Fibroblast of skin of left quadriceps (primary cell): ENCODE data around the gene KLK7.

Source experiments
- DNase-seq, 2 experiments: peaks; one replicate each; pipeline ENCODE4 v3.0.0-alpha.2; 2013; ENCODE audit warnings: low read depth in 2 of 2

Gene KLK7

DNA sequence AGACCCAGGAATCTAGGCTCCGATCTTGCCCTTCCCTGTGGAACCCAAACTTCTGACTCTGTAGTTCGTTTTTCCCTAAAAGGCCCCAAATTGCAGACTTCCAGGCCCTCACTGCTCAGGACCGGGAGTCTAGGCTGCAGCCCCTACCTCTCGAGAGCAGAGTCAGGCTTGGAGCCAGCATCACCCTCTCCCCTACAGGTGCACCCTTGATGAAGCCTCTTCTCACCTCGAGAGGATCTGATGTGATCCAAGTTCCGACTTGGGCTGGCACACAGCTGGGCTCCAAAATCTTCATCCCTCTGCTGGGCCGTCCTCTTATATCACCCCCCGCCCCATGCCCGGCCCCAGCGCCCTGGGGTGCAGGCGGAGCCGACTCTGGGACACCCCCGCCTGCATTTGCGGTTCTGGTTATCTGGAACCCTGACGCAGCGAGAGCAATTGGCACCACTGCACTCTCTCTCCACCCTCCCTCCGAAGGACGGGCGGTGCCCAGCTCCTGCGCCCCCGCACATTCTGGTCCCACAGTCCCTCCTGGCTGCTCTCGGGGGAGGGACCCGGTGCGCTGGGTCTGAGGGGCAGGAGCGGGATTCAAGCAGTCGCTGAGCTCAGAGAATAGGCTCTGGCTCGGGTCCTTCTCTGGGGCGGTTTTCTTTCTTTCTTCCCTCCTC is at the start of gene KLK7:
TSS of gene KLK7 (minus strand) at position 293 of the 668 bp plus-strand sequence. CDS start 1,518 bp downstream, outside the sequence.
- no peak for DNase-seq

- DNase-seq = no peak
Measured at GRCh38 chr19:51031880-51032225, 48.1 kb upstream of the KLK7 start.

DNA sequence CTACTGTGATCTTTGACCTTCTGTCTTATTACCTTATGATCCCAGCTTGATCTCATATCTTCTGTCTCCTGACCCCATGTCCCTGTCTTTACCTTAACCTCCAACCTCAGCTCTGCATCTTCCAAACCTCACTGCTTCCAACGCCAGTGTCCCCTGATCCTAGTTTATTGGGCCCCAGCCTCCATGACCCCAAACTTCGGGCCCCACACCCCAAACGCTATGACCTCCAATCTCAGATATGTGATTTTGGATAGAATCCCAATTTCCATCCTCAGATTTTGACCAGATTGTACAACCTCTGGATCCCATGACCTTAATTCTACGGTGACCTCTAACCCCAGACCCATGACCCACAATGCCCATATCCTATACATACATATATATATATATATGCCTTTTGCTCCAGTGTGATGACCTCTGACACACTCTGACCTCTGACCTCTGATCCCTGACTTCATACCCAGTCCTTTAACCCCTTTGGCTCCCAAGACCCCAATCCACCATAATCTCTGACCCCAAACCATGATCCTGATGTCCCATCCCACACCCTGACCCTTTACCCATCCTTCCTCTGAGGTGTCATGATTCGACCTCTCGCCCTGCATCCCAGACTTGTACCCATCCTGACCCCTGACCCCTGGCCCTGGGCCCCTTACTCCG is 47.6 kb upstream of the KLK7 start:
- DNase-seq = no peak

DNA sequence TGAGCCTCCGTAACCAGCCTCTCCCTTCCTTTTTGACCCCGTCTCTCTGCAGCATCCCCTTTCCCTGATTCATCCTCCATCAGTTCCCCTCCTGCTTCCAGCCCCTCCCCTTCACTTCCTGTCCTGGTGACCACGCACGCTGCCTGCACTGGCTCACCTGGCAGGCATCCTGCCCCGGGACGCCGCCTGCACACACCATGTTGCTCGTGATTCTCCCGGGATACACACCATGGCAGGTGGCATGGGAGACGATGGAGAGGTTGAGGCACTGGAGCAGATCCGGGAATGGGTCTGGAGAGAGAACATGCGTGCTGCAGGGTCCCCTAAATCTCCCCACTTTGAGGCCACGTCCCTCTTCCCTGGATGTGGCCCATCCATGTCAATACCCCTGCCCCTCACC is 46.9 kb upstream of the KLK7 start:
- DNase-seq = no peak

DNA sequence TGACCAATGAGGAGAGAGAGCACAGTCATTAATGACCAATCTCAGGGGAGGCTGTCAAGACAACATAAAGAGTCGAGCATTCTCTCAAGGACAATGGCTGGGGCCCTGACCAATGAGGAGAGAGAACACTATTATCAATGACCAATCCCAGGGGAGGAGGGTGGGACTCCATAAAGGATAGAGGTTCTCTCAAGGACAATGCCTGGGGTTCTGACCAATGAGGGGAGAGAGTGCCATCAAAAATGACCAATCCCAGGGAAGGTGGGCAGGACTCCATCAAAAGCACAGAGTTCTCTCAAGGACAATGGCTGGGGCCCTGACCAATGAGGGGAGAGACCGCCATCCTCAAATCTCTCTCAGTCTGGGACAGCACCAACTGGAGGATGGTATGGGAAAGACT is 46.0 kb upstream of the KLK7 start:
- DNase-seq = no peak

GRCh38 chr19:51027873-51028272 is 44.2 kb upstream of the KLK7 start:
- DNase-seq = no peak

- DNase-seq = no peak
Measured at GRCh38 chr19:51027126-51027806, 43.5 kb upstream of the KLK7 start.

- no peak for DNase-seq
Measured at GRCh38 chr19:51026554-51026831, 42.8 kb upstream of the KLK7 start, which contains the start of gene KLK11. Gene KLK11, minus strand, starts transcription at chr19:51026616. Its CDS starts 985 bp downstream, at chr19:51025631.

DNA sequence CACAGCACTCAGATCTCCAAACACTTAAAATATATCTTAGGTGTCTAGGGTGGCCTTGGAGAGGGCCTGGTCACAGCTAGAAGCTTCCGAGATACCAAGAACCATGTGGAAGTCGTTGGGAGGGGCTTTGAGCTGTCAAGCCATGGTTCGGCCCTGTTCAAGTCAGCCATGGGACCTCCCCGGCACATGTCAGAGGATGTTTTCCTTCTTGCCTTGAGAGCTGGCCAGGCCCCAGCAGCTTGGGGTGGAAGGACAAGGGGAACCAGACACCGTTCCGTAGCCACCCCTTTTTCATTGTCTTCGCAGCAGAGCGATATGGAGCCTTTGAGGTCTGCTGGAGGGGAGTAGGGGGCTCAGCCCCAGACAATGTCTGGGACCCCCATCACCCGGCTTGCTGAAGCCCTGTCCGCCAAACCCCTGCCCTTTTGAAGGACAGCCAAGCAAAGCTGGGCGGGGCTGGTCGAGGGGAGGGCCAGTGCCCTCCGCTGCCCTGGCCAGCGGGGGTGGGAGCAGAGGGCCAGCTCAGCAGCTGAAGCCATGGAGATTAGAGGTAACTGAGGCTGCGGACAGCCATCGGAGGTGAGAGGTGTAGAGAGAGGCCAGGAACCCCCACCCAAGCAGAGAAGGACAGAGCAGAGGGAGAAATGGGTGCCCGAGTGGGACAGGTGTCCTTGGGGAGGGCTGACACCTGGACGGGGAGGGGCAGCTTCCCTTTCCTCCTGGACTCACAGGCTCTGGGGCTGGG is 42.3 kb upstream of the KLK7 start:
- DNase-seq = no peak

DNA sequence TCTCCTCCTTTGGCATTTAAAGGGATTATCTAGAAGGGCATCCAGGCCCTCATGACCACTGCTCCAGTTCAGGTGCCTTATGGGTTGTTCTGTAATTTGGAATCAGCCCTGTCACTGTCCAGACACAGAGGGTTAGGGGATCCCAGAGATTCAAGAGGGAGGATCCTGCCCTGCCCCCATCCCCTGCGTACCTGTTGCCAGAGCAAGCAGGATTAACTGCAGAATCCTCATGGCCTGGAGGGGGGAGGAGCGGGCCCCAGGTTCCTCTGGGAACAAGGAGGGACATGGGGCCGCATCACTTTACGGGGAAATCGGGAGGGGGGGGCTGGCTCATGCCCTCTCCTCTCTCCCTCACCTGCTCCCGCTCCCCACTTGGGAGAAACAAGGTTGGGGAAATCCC is 41.7 kb upstream of the KLK7 start:
- DNase-seq = no peak

DNA sequence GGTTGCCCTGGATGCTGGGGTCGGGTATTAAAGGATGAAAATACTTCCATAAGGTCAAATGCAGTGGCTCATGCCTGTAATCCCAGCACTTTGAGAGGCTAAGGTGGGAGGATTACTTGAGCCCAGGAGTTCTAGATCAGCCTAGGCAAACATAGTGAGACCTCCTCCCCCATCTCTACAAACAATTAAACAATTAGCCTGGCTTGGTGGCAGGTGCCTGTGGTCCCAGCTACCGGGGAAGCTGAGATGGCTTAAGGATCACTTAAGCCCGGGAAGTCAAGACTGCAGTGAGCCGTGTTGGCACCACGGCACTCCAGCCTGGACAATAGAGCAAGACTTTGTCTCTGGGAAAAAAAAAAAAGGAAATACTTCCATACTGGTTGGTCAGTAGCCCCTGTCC is 41.2 kb upstream of the KLK7 start:
- no peak for DNase-seq

DNA sequence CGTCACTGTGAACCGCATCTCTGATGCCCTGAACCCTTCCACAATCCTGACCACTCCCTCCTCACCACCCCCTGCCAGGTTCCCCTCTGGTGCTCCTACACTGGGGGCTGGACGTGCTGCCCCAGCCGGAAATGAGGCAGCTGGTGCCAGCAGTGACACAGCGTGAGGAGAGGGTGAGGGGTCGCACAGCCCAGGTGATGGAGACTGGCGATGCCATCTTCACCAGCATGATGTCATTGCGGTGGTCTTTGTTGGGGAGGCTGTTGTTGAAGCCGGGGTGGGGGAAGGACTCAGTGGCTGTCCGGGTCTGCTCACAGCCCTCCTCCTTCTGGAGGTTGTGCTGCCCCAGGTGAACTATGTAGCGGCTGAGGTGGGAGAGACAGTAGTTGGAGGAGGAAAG is 40.2 kb upstream of the KLK7 start:
- DNase-seq = no peak

- no peak for DNase-seq
Measured at GRCh38 chr19:51022526-51022925, 38.8 kb upstream of the KLK7 start.

DNA sequence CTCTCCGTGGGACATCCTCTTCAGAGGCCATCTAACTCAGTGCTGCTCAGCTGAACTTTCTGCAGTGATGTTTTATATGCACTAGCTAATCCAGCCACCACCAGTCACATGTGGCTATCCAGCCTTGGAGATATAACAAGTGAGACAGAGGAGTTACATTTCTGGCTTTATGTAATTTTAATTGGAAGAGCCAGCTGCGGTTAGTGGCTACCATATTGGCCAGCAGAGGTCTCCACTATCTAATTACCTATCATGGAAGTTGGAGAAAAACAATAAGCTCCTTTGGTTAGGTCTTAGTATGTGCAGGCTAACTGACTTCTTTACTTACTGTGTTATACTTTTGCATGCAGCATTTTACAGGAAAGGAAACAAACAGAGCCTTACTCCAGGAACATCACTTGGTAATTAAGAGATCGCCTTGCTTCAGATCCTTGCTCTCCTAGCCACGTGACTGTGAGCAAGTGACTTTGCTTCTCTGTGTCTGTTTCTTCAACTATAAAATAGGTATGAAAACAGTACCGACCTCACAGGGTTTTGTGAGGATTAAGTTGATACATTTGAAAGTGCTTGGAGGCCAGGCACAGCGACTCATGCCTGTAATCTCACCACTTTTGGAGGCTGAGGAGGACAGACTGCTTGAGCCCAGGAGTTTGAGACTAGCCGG is 37.4 kb upstream of the KLK7 start:
- peak; percentile 9 to 11 for DNase-seq

GRCh38 chr19:51019544-51019925 is 35.8 kb upstream of the KLK7 start, which contains the start of gene KLK10:
Gene KLK10, minus strand, starts transcription at chr19:51019709. Its CDS starts 579 bp downstream, at chr19:51019130.
- no peak for DNase-seq

DNA sequence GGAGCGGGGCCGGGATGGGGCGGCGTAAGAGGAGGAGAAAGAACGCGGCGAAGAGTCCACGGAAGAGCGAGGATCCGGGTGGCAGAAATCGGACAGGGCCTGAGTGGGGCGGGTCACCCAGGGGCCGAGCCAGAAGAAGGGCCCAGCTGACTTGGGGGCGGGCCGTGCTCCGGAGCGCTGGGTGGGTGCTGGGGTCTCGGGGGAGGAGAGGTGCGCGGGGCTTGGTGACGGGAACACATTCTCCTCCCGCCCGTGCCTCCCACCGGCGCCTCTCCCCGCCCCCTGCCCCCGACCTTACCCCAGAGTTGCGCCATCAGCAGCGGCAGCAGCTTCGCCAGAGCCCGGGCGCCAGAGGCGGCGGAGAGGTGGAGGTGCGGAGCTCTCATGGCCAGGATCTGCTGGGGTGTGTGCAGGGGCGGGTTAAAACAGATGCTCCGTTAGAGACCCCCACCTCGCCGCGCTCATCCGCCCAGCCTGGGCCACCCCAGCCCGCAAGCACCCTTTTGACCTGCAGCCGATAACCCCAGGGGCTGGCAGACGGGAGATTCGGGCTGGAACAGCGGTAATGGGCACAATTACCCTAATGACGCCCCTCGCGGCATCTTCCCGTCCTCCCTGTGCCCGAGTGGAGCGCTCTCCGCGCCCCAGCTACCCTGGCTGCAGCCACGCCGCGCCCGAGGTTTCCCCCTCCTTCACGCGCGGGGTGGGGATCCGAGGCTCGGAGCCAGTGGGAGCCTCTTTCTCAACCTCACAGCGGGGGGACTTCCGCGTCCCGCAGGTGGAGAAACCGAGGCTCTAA is 35.2 kb upstream of the KLK7 start:
- DNase-seq = no peak

- no peak for DNase-seq
Measured at GRCh38 chr19:51016798-51017683, 33.3 kb upstream of the KLK7 start.

DNA sequence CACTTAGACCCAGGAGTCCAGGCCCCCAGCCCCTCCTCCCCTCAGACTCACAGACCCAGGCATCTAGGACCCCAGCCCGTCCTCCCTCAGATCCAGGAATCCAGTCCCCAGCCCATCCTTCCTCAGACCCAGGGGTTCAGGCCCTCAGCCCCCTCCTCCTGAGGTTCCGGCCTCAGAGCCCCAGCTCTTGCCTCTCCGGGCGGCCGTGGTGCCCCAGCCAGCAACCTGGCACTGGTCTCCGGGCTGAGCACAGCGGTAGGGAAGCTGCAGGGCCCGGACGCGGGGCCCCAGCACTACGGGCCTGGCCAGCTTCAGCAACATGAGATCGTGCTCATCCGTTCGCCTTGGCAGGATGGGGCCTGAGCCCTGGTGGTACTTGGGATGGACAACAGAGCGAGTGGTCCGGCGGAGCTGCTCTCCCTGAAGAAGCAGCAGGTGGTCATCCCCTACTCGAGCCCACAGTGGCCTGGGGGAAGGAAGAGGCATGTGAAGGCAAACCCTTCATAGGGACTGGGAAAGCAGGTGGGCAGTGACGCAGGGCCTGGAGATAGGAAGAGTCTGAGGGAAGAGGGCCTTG is 32.1 kb upstream of the KLK7 start:
- no peak for DNase-seq

DNA sequence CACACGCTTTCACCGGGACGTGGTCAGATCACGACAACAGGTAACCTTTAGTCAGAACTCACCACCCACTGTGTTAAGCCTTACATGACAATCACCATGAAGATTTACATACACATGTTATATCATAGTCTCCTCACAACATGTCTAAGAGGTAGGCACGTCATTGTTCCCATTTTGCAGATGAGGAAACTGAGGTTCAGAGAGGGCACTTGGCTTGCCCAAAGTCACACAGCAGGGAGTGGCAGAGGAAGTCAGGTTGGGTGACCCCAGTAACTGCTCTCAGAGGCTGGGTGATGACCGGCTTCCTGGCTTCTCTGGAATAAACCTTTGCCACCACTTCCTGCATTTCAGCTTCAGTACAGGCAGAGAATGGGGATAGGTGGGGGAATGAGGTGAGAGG is 30.5 kb upstream of the KLK7 start:
- no peak for DNase-seq

GRCh38 chr19:51012661-51013190 is 29.0 kb upstream of the KLK7 start:
- no peak for DNase-seq
